ENCODE measurements around the gene INHBB. TPM values are rescaled to one million over a fixed set of nuclear protein-coding genes. Genes with fewer than 3 reads are reported as not detected.

Gene INHBB
- polyA plus RNA-seq, 1 donor from 2014 or later: not detected

DNA sequence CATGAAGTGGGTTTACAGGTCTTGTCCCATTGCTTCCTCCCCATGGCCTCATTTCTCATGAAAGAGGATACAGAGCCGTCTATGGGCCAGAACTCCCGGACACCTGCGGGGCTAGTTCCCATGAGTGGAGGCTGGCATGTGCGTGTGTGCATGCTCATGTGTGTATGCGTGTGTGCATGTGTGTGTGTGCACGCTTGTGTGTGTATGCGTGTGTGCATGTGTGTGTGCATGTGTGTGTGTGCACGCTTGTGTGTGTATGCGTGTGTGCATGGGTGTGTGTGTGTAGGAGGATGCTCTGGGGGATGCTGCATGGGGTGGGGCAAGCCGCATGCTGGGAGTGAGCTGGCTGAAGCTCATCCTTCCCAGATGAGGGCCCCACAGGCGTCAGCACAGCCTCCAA is 20.8 kb downstream of the INHBB start:
- H4K20me1 ChIP-seq (ENCODE audit: insufficient read depth): no peaks in the 10 kb centered on the region
- H3K9ac ChIP-seq (ENCODE audit: low read length): no peak overlapping the region
- H3F3A ChIP-seq (ENCODE audit: insufficient read depth, low read length, poor library complexity, severe bottlenecking): no peaks in the 10 kb centered on the region
- H3K4me2 ChIP-seq (ENCODE audit: low read length): no peak overlapping the region
- no peak overlapping the region for H3K4me3 ChIP-seq (ENCODE audit: low read length)
- TF ChIP-seq, protein P1, sequence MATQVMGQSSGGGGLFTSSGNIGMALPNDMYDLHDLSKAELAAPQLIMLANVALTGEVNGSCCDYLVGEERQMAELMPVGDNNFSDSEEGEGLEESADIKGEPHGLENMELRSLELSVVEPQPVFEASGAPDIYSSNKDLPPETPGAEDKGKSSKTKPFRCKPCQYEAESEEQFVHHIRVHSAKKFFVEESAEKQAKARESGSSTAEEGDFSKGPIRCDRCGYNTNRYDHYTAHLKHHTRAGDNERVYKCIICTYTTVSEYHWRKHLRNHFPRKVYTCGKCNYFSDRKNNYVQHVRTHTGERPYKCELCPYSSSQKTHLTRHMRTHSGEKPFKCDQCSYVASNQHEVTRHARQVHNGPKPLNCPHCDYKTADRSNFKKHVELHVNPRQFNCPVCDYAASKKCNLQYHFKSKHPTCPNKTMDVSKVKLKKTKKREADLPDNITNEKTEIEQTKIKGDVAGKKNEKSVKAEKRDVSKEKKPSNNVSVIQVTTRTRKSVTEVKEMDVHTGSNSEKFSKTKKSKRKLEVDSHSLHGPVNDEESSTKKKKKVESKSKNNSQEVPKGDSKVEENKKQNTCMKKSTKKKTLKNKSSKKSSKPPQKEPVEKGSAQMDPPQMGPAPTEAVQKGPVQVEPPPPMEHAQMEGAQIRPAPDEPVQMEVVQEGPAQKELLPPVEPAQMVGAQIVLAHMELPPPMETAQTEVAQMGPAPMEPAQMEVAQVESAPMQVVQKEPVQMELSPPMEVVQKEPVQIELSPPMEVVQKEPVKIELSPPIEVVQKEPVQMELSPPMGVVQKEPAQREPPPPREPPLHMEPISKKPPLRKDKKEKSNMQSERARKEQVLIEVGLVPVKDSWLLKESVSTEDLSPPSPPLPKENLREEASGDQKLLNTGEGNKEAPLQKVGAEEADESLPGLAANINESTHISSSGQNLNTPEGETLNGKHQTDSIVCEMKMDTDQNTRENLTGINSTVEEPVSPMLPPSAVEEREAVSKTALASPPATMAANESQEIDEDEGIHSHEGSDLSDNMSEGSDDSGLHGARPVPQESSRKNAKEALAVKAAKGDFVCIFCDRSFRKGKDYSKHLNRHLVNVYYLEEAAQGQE (IDR thresholded peaks at IDR 0.05; ENCODE audit: borderline replicate concordance): no peak
- no peak for TF ChIP-seq EP300 (conservative IDR thresholded peaks at IDR 0.05; ENCODE audit: poor library complexity, severe bottlenecking)
- no peak for TF ChIP-seq SMC3 (conservative IDR thresholded peaks at IDR 0.05; ENCODE audit: poor library complexity)
- no peak for TF ChIP-seq POLR2AphosphoS5 (IDR thresholded peaks at IDR 0.05)
- TF ChIP-seq, protein P2, sequence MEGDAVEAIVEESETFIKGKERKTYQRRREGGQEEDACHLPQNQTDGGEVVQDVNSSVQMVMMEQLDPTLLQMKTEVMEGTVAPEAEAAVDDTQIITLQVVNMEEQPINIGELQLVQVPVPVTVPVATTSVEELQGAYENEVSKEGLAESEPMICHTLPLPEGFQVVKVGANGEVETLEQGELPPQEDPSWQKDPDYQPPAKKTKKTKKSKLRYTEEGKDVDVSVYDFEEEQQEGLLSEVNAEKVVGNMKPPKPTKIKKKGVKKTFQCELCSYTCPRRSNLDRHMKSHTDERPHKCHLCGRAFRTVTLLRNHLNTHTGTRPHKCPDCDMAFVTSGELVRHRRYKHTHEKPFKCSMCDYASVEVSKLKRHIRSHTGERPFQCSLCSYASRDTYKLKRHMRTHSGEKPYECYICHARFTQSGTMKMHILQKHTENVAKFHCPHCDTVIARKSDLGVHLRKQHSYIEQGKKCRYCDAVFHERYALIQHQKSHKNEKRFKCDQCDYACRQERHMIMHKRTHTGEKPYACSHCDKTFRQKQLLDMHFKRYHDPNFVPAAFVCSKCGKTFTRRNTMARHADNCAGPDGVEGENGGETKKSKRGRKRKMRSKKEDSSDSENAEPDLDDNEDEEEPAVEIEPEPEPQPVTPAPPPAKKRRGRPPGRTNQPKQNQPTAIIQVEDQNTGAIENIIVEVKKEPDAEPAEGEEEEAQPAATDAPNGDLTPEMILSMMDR (IDR thresholded peaks at IDR 0.05; ENCODE audit: poor library complexity, severe bottlenecking): no peak
- TF ChIP-seq TAF1 (IDR thresholded peaks at IDR 0.05; ENCODE audit: low read depth): no peak
- TF ChIP-seq MXI1 (conservative IDR thresholded peaks at IDR 0.05; ENCODE audit: poor library complexity, severe bottlenecking): no peak
- TF ChIP-seq RAD21 (conservative IDR thresholded peaks at IDR 0.05): no peak
- TF ChIP-seq EZH2 (IDR thresholded peaks at IDR 0.05; ENCODE audit: borderline replicate concordance, insufficient read depth, low read length, poor library complexity, severe bottlenecking): no peak
- H3K9me3 ChIP-seq (ENCODE audit: low read length): no peaks in the 10 kb centered on the region
- H3K36me3 ChIP-seq (ENCODE audit: insufficient read depth, low read length): no peaks in the 10 kb centered on the region
- H3K27ac ChIP-seq (ENCODE audit: low read length): no peak overlapping the region
- no peak overlapping the region for H2AFZ ChIP-seq (ENCODE audit: low read depth, low read length)
- H3K27me3 ChIP-seq (ENCODE audit: insufficient read depth, low read depth, low read length): no peaks in the 10 kb centered on the region
- no peaks in the 10 kb centered on the region for H3K9me2 ChIP-seq (ENCODE audit: insufficient read depth, low read length)
- no peaks in the 10 kb centered on the region for H3K79me2 ChIP-seq (replicated peaks; ENCODE audit: insufficient read depth, low read length)

DNA sequence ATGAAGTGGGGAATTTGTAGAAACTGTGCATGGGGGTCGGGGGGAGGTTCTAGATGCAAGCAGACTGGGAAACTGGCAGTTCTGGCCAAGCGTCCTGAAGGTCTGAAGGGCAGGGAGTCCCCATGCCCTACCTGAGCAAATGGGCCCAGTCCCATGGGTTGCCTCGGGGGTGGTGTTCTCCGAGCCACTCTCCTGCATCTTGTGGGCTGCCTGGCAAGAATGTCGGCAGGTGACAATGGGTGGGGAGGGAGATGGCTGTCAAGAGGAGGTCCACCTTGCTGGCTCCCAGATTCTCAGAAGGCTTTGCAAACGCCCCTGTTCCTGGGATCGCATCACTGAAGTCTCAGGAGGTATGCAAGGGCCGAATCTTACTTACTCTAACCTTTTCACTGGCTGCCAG is 21.3 kb downstream of the INHBB start:
- Histone ChIP-seq H2AFZ (ENCODE audit: low read depth, low read length) (no peak overlapping the region), H4K20me1 (ENCODE audit: insufficient read depth) (no peaks in the 10 kb centered on the region), H3K4me2 (ENCODE audit: low read length) (no peak overlapping the region), H3K79me2 (replicated peaks; ENCODE audit: insufficient read depth, low read length) (no peaks in the 10 kb centered on the region), H3K27ac (ENCODE audit: low read length) (no peak overlapping the region), H3K36me3 (ENCODE audit: insufficient read depth, low read length) (no peaks in the 10 kb centered on the region), H3K9me3 (ENCODE audit: low read length) (no peaks in the 10 kb centered on the region), H3F3A (ENCODE audit: insufficient read depth, low read length, poor library complexity, severe bottlenecking) (no peaks in the 10 kb centered on the region), H3K4me3 (ENCODE audit: low read length) (no peak overlapping the region), H3K9me2 (ENCODE audit: insufficient read depth, low read length) (no peaks in the 10 kb centered on the region), H3K27me3 (ENCODE audit: insufficient read depth, low read depth, low read length) (no peaks in the 10 kb centered on the region), H3K9ac (ENCODE audit: low read length) (no peak overlapping the region)
- no peak for TF ChIP-seq EZH2 (IDR thresholded peaks at IDR 0.05; ENCODE audit: borderline replicate concordance, insufficient read depth, low read length, poor library complexity, severe bottlenecking)
- TF ChIP-seq SMC3 (conservative IDR thresholded peaks at IDR 0.05; ENCODE audit: poor library complexity): no peak
- TF ChIP-seq, protein P2 (IDR thresholded peaks at IDR 0.05; ENCODE audit: poor library complexity, severe bottlenecking): no peak
- TF ChIP-seq RAD21 (conservative IDR thresholded peaks at IDR 0.05): no peak

Data from neural cell (in vitro differentiated cells).